K562 (cell line): Measurements from ENCODE around the gene AMIGO3. TPM values are rescaled to one million over a fixed set of nuclear protein-coding genes. Genes with fewer than 3 reads are reported as not detected.

Experiments used
- CBFA2T2 ChIP-seq: fragments of 450-650 bp; conservative IDR thresholded peaks from 2 replicates; pipeline ENCODE4 v1.6.1; 2017; ENCODE audit warnings: mild to moderate bottlenecking
- EHMT2 ChIP-seq: fragments of 450-650 bp; IDR thresholded peaks from 2 replicates; pipeline ENCODE4 v1.6.1; 2018; ENCODE audit warnings: antibody characterized with exemption
- ETV5 ChIP-seq: sonication (generic); formaldehyde crosslinking; IDR thresholded peaks from 2 replicates; pipeline ENCODE4 v1.4.0; 2020; ENCODE audit warnings: low read depth, mild to moderate bottlenecking, missing genetic modification reagents
- HNRNPH1 ChIP-seq: fragments of 200-400 bp; formaldehyde crosslinking; optimal IDR thresholded peaks from 2 replicates; pipeline ENCODE3; 2017; ENCODE audit warnings: low read depth, mild to moderate bottlenecking, low read length, moderate library complexity
- IRF9 ChIP-seq: fragments of 450-650 bp; IDR thresholded peaks from 2 replicates; pipeline ENCODE4 v1.6.1; 2016; ENCODE audit warnings: missing biosample characterization, missing genetic modification characterization
- KDM4B ChIP-seq, 2 experiments: fragments of 450-650 bp in 1 of 2; sonication (generic) in 1 of 2; IDR thresholded peaks; 2 replicates each; pipeline ENCODE4 v1.6.1; 2016 to 2017; ENCODE audit warnings: borderline replicate concordance in 2 of 2, antibody characterized with exemption in 1 of 2, low read depth in 1 of 2, mild to moderate bottlenecking in 1 of 2
- KDM5B ChIP-seq: fragments of 200-600 bp; sonication (generic); IDR thresholded peaks from 2 replicates; pipeline ENCODE4 v1.6.1; 2012; ENCODE audit warnings: low read depth, mild to moderate bottlenecking, moderate library complexity, low read length, control low read depth, inconsistent platforms; ENCODE audit not compliant: insufficient replicate concordance
- MAX ChIP-seq: sonication (generic); formaldehyde crosslinking; IDR thresholded peaks from 2 replicates; pipeline ENCODE4 v1.9.0; 2022; ENCODE audit warnings: mild to moderate bottlenecking, missing genetic modification reagents
- MEF2D ChIP-seq: conservative IDR thresholded peaks from 2 replicates; pipeline ENCODE4 v1.6.1; 2016; ENCODE audit warnings: low read depth, missing genetic modification characterization, missing compliant biosample characterization
- NCOA4 ChIP-seq: fragments of 450-650 bp; IDR thresholded peaks from 2 replicates; pipeline ENCODE4 v1.6.1; 2018; ENCODE audit warnings: mild to moderate bottlenecking; ENCODE audit not compliant: partially characterized antibody
- NR4A1 ChIP-seq, 2 experiments: fragments of 250-450 bp in 1 of 2; fragments of 450-650 bp in 1 of 2; sonication (Bioruptor Pico) in 1 of 2; IDR thresholded peaks; 2 replicates each; pipeline versions ENCODE4 v1.4.0 to v1.6.1; 2016 to 2020; ENCODE audit warnings: mild to moderate bottlenecking in 2 of 2, missing compliant biosample characterization in 1 of 2, missing genetic modification characterization in 1 of 2, moderate library complexity in 1 of 2
- PHF8 ChIP-seq: fragments of 200-600 bp; sonication (generic); IDR thresholded peaks from 2 replicates; pipeline ENCODE4 v1.6.1; 2012; ENCODE audit warnings: mixed run types, mild to moderate bottlenecking, inconsistent platforms, low read length, moderate library complexity, borderline replicate concordance
- SNIP1 ChIP-seq: fragments of 450-650 bp; IDR thresholded peaks from 2 replicates; pipeline ENCODE4 v1.7.1; 2017; ENCODE audit warnings: low read depth, mild to moderate bottlenecking
- SNRNP70 ChIP-seq: fragments of 200-400 bp; formaldehyde crosslinking; optimal IDR thresholded peaks from 2 replicates; pipeline ENCODE3; 2017; ENCODE audit warnings: low read depth, low read length
- SREBF1 ChIP-seq: fragments of 150-350 bp; IDR thresholded peaks from 2 replicates; pipeline ENCODE4 v1.6.1; 2014; ENCODE audit warnings: antibody characterized with exemption, low read depth, low read length, borderline replicate concordance
- SREBF2 ChIP-seq: sonication (generic); formaldehyde crosslinking; IDR thresholded peaks from 2 replicates; pipeline ENCODE4 v1.4.0; 2020; ENCODE audit warnings: mild to moderate bottlenecking, missing genetic modification reagents
- STAT5A ChIP-seq: IDR thresholded peaks from 2 replicates; pipeline ENCODE4 v1.6.1; 2012; ENCODE audit warnings: low read length, inconsistent platforms, borderline replicate concordance
- THRA ChIP-seq: fragments of 450-650 bp; IDR thresholded peaks from 2 replicates; pipeline ENCODE4 v1.6.1; 2017; ENCODE audit warnings: mild to moderate bottlenecking, moderate library complexity
- ZBTB49 ChIP-seq: sonication (generic); formaldehyde crosslinking; IDR thresholded peaks from 2 replicates; pipeline ENCODE4 v1.8.0; 2022; ENCODE audit warnings: missing genetic modification reagents, mild to moderate bottlenecking, borderline replicate concordance
- ZNF384 ChIP-seq: IDR thresholded peaks from 2 replicates; pipeline ENCODE4 v1.6.1; 2012; ENCODE audit warnings: low read depth, low read length, improper control_type of control experiment
- ZNF445 ChIP-seq: fragments of 250-450 bp; sonication (Bioruptor Pico); IDR thresholded peaks from 2 replicates; pipeline ENCODE4 v1.4.0; 2020; ENCODE audit warnings: low read depth, mild to moderate bottlenecking, moderate library complexity
- ZNF583 ChIP-seq: fragments of 250-450 bp; sonication (Bioruptor Pico); IDR thresholded peaks from 2 replicates; pipeline ENCODE4 v1.4.0; 2020
- ZSCAN29 ChIP-seq: fragments of 450-650 bp; IDR thresholded peaks from 2 replicates; pipeline ENCODE4 v1.6.1; 2017
- polyA plus RNA-seq, 8 experiments: library from polyadenylated mRNA; depleted of rRNA in 4 of 8; stranded (reverse) in 5 of 8; unstranded in 3 of 8; fragments of >200 nt; fragmentation: Nextera tagmentation in 2 of 8; fragmentation: Illumina TruSeq in 1 of 8; extraction: Ambion mirVana in 2 of 8; extraction: Trizol in 1 of 8; gene quantifications; 2 replicates each; pipeline versions ENCODE4 v1.2.1 to v1.2.3, GENCODE V29; 2011 to 2014; ENCODE audit warnings: inconsistent platforms in 1 of 8, missing spikeins in 1 of 8
- total RNA-seq, 7 experiments: library from RNA; depleted of rRNA in 6 of 7; stranded (reverse); fragments of >200 nt in 6 of 7; fragmentation: Illumina TruSeq in 2 of 7; extraction: Trizol in 2 of 7; gene quantifications; 2 replicates each; pipeline versions ENCODE4 v1.2.1 to v1.2.3, GENCODE V29; 2011 to 2021; ENCODE audit warnings: low replicate concordance in 1 of 7

AMIGO3 gene
- total and polyA plus RNA-seq, 9 of the 15 experiments (the other 6 are each of a cell fraction or from before 2014, with no cell fraction given) = 0.13 to 2.8 (median 0.44) TPM; not detected in 4

GRCh38 chr3:49673121-49673714 is 46.3 kb downstream of the AMIGO3 start (continued):
- TF ChIP-seq NR4A1 (CRISPR knock-in tag; IDR thresholded peaks at IDR 0.05) = no peak
- 0 out of 2 replicates have a peak, but pooled peaks have one; percentile 32 for TF ChIP-seq NR4A1 (tag; IDR thresholded peaks at IDR 0.05)
- TF ChIP-seq ETV5 (CRISPR knock-in tag) = 0 out of 2 replicates have a peak, but pooled peaks have one; percentile 23
- peak; percentile 64; the same call in 1 of the 2 replicates for TF ChIP-seq MAX (CRISPR knock-in tag)
- 0 out of 2 replicates have a peak, but pooled peaks have one; percentile 2 for TF ChIP-seq CBFA2T2
- no peak for TF ChIP-seq ZSCAN29
- TF ChIP-seq EHMT2 = no peak
- TF ChIP-seq HNRNPH1 = no peak
- TF ChIP-seq KDM4B (IDR thresholded peaks at IDR 0.05; ENCODE audit: borderline replicate concordance in 2 of 2, low read depth in 1 of 2) = no peak
- TF ChIP-seq STAT5A = no peak
- TF ChIP-seq ZBTB49 (CRISPR knock-in tag) = no peak
- TF ChIP-seq ZNF583 (CRISPR knock-in tag) = no peak
- no peak for TF ChIP-seq SNRNP70
- TF ChIP-seq PHF8 = peak; percentile 24; the same call in 1 of the 2 replicates
- no peak for TF ChIP-seq SNIP1
- no peak for TF ChIP-seq ZNF445 (CRISPR knock-in tag)
- TF ChIP-seq SREBF1 = no peak
- TF ChIP-seq ZNF384 = peak; percentile 30; the same call in 1 of the 2 replicates
- no peak for TF ChIP-seq THRA
- no peak for TF ChIP-seq IRF9
- TF ChIP-seq NCOA4 = no peak
- 0 out of 2 replicates have a peak, but pooled peaks have one; percentile 14 for TF ChIP-seq MEF2D (tag)
- TF ChIP-seq SREBF2 (CRISPR knock-in tag) = peak; percentile 43; the same call in 1 of the 2 replicates
- no peak for TF ChIP-seq KDM5B
